Endothelial cell of umbilical vein (primary cell): ENCODE results near the gene PGF. TPM values are rescaled to one million over a fixed set of nuclear protein-coding genes. Genes with fewer than 3 reads are reported as not detected.

Experiments used
- Bru-seq: library from RNA; stranded (reverse); fragments of 400-500 nt; gene quantifications from one replicate; lab custom pipeline; 2021; lab: Mats Ljungman, UMichigan
- BruChase-seq, 2 experiments: library from RNA; stranded (reverse); fragments of 400-500 nt; gene quantifications; one replicate each; lab custom pipeline; 2021; lab: Mats Ljungman, UMichigan
- BruUV-seq: library from RNA; stranded (reverse); fragments of 400-500 nt; replicated peaks from 2 replicates; lab custom pipeline; 2021; lab: Mats Ljungman, UMichigan
- CTCF ChIA-PET: fragments of 300-600, 350-600 bp; sonication (Branson Sonifier 250); formaldehyde crosslinking; loops from one replicate; lab custom pipeline; 2021; ENCODE audit warnings: antibody characterized with exemption, inconsistent platforms; lab: Charles Lee
- POLR2A ChIA-PET: fragments of 300-600, 350-600 bp; sonication (Branson Sonifier 250); formaldehyde crosslinking; loops from one replicate; lab custom pipeline; 2021; ENCODE audit warnings: antibody characterized with exemption, inconsistent platforms; lab: Charles Lee
- DNase-seq: peaks from one replicate; pipeline ENCODE4 v3.0.0-alpha.2; 2011; ENCODE audit warnings: low read depth, low spot score
- FAIRE-seq: peaks from 2 replicates; lab custom pipeline; 2011; peaks lifted over from hg19 to GRCh38; lab: Jason Lieb, UNC
- H2AFZ ChIP-seq: 2 replicates; pipeline ENCODE4 v1.6.0; 2012; ENCODE audit warnings: low read depth, low read length, control low read depth, inconsistent platforms
- H3K27ac ChIP-seq: 2 replicates; pipeline ENCODE4 v1.5.1; 2011; ENCODE audit warnings: low read depth, mild to moderate bottlenecking, control low read depth, low read length, moderate library complexity; ENCODE audit not compliant: insufficient read depth
- H3K27me3 ChIP-seq, 2 experiments: 2 replicates each; pipeline versions ENCODE4 v1.6.0 to v1.6.1; 2011; ENCODE audit warnings: low read length in 2 of 2, mixed read lengths in 1 of 2; ENCODE audit not compliant: control insufficient read depth in 2 of 2, insufficient read depth in 2 of 2
- H3K36me3 ChIP-seq, 2 experiments: 2 replicates in 1 of 2; 3 replicates in 1 of 2; pipeline ENCODE4 v1.5.1; 2011; ENCODE audit warnings: low read length in 2 of 2, mild to moderate bottlenecking in 1 of 2, moderate library complexity in 1 of 2; ENCODE audit not compliant: control insufficient read depth in 2 of 2, insufficient read depth in 2 of 2; ENCODE audit errors: extremely low read depth in 1 of 2
- H3K4me1 ChIP-seq: 3 replicates; pipeline ENCODE4 v1.5.1; 2011; ENCODE audit warnings: mild to moderate bottlenecking, low read length; ENCODE audit not compliant: control insufficient read depth, insufficient read depth; ENCODE audit errors: extremely low read depth
- H3K4me2 ChIP-seq: 2 replicates; pipeline ENCODE4 v1.6.1; 2011; ENCODE audit warnings: low read length, control low read depth, mixed read lengths; ENCODE audit not compliant: insufficient read depth
- H3K4me3 ChIP-seq, 3 experiments: fragments of 200-600 bp in 1 of 3; sonication (generic), shearing (Covaris generic) in 1 of 3; replicated peaks in 1 of 3; 2 replicates each; pipeline ENCODE4 v1.5.1; 2011 to 2016; ENCODE audit warnings: control low read depth in 3 of 3, low read length in 3 of 3, mild to moderate bottlenecking in 2 of 3, inconsistent platforms in 1 of 3, low read depth in 1 of 3, moderate library complexity in 1 of 3; ENCODE audit not compliant: insufficient read depth in 1 of 3
- H3K79me2 ChIP-seq: 2 replicates; pipeline ENCODE4 v1.6.0; 2012; ENCODE audit warnings: low read length, inconsistent platforms; ENCODE audit not compliant: control insufficient read depth, insufficient read depth
- H3K9ac ChIP-seq: replicated peaks from 2 replicates; pipeline ENCODE3; 2011; ENCODE audit warnings: low read length, control low read depth; ENCODE audit not compliant: insufficient read depth; ENCODE audit errors: extremely low read depth
- H3K9me1 ChIP-seq: replicated peaks from 3 replicates; pipeline ENCODE4 v1.6.0; 2011; ENCODE audit warnings: mild to moderate bottlenecking, low read length; ENCODE audit not compliant: control insufficient read depth, insufficient read depth; ENCODE audit errors: extremely low read depth
- H3K9me3 ChIP-seq: replicated peaks from 2 replicates; pipeline ENCODE4 v1.5.1; 2012; ENCODE audit warnings: low read length, inconsistent platforms; ENCODE audit not compliant: control insufficient read depth, insufficient read depth
- H4K20me1 ChIP-seq: replicated peaks from 2 replicates; pipeline ENCODE3; 2011; ENCODE audit warnings: mild to moderate bottlenecking, low read length; ENCODE audit not compliant: control insufficient read depth, insufficient read depth; ENCODE audit errors: extremely low read depth
- CTCF ChIP-seq, 2 donors: IDR thresholded peaks; 1 replicate in 1 of 2; 2 replicates in 1 of 2; pipeline ENCODE4 v1.5.1; 2011; ENCODE audit warnings: low read length in 2 of 2, mild to moderate bottlenecking in 2 of 2, moderate library complexity in 2 of 2, control low read depth in 1 of 2, inconsistent platforms in 1 of 2, low read depth in 1 of 2; ENCODE audit not compliant: insufficient read depth in 1 of 2; ENCODE audit errors: extremely low read depth in 1 of 2
- EZH2 ChIP-seq: IDR thresholded peaks from 2 replicates; pipeline ENCODE4 v1.6.1; 2012; ENCODE audit warnings: borderline replicate concordance, low read depth, mild to moderate bottlenecking, moderate library complexity, low read length, inconsistent platforms; ENCODE audit not compliant: severe bottlenecking
- FOS ChIP-seq: IDR thresholded peaks from 2 replicates; pipeline ENCODE4 v1.6.1; 2011; ENCODE audit warnings: mild to moderate bottlenecking, low read length, moderate library complexity, borderline replicate concordance; ENCODE audit not compliant: insufficient read depth
- GATA2 ChIP-seq: IDR thresholded peaks from 2 replicates; pipeline ENCODE4 v1.7.0; 2011; ENCODE audit warnings: low read depth, mild to moderate bottlenecking, moderate library complexity, mixed read lengths, low read length; ENCODE audit not compliant: insufficient read length, insufficient read depth
- JUN ChIP-seq: IDR thresholded peaks from 2 replicates; pipeline ENCODE4 v1.6.1; 2011; ENCODE audit warnings: borderline replicate concordance, low read depth; ENCODE audit not compliant: insufficient read length, insufficient read depth
- MAX ChIP-seq: IDR thresholded peaks from 2 replicates; pipeline ENCODE4 v1.6.1; 2011; ENCODE audit not compliant: insufficient read depth, insufficient read length
- MYC ChIP-seq: IDR thresholded peaks from one replicate; pipeline ENCODE4 v1.6.1; 2011; ENCODE audit warnings: mild to moderate bottlenecking, low read depth, low read length
- POLR2A ChIP-seq: IDR thresholded peaks from 2 replicates; pipeline ENCODE4 v1.6.1; 2012; ENCODE audit warnings: low read depth, mild to moderate bottlenecking, control low read depth, low read length
- POLR2AphosphoS5 ChIP-seq: IDR thresholded peaks from 2 replicates; pipeline ENCODE4 v1.6.1; 2012; ENCODE audit warnings: low read depth, mild to moderate bottlenecking, control low read depth, low read length, moderate library complexity; ENCODE audit not compliant: insufficient read depth
- dilution Hi-C: fragments of 300-500 bp; cut with MboI; formaldehyde crosslinking; loops from one replicate; pipeline ENCODE4 v1.15.0; 2019; ENCODE audit warnings: low sequenced_read_pairs; ENCODE audit not compliant: extremely low pct_ligation_motif_present
- intact Hi-C: fragments of 100-400 bp; cut with micrococcal nuclease; formaldehyde crosslinking; loops from one replicate; pipeline ENCODE4 v1.10.0; 2022
- long read RNA-seq: library from polyadenylated mRNA; stranded (forward); transcript quantifications from one replicate; pipeline ENCODE4 v2.0.0, GENCODE V29; 2021
- polyA minus RNA-seq, 3 experiments: library from RNA; depleted of rRNA, polyadenylated mRNA; stranded (reverse); fragments of >200 nt; gene quantifications; 1 replicate in 1 of 3; 2 replicates in 2 of 3; pipeline ENCODE4 v1.2.3, GENCODE V29; 2011
- polyA plus RNA-seq, 4 experiments: library from polyadenylated mRNA; depleted of rRNA in 3 of 4; stranded (reverse) in 3 of 4; unstranded in 1 of 4; fragments of >200 nt; gene quantifications; 2 replicates each; pipeline versions ENCODE4 v1.2.1 to v1.2.3, GENCODE V29; 2011 to 2012; ENCODE audit warnings: missing spikeins in 1 of 4
- total RNA-seq: library from RNA; stranded (reverse); gene quantifications from 2 replicates; pipeline ENCODE4 v1.2.3, GENCODE V29; 2021

The PGF gene
- total RNA-seq: 206 and 254 TPM in 2 replicates
- polyA plus RNA-seq: 89.0 and 102 TPM in 2 replicates
- polyA plus RNA-seq (2011; cell fraction: cytosol; rRNA removed): 47.5 and 62.9 TPM in 2 replicates
- polyA plus RNA-seq (2011; cell fraction: nucleus; rRNA removed): 103 TPM in 2 replicates
- polyA plus RNA-seq (2012): 68.6 and 97.1 TPM in 2 replicates
- polyA minus RNA-seq: 49.2 and 69.1 TPM in 2 replicates
- not detected for polyA minus RNA-seq (2011; cell fraction: cytosol; rRNA and poly(A)+ RNA removed)
- polyA minus RNA-seq (2011; cell fraction: nucleus; rRNA and poly(A)+ RNA removed): 84.1 and 105 TPM in 2 replicates
- Bru-seq, nascent RNA: percentile 93 among the genes with signal in this experiment
- BruChase-seq, experiment 1, labeled RNA remaining after a 6-hour chase: percentile 95 among the genes with signal in this experiment
- BruChase-seq, experiment 2, labeled RNA remaining after a 2-hour chase: percentile 96 among the genes with signal in this experiment
- long read RNA-seq, transcript PGF-201 (7 exons, 1,693 nt): minor isoform, 31 of 1,564 reads
- long read RNA-seq, transcript PGF-203 (6 exons, 1,699 nt): major isoform, 757 of 1,564 reads
- long read RNA-seq, transcript PGF-206 (7 exons, 1,927 nt): minor isoform, 616 of 1,564 reads
- long read RNA-seq, partial matches to known transcripts: 42 of 1,564 reads
- long read RNA-seq, other reads (novel, unspliced or antisense): 116 of 1,564 reads

GRCh38 chr14:74955229-74956026, at the start of gene PGF:
Gene PGF, minus strand, starts transcription at chr14:74955597. Its CDS starts 355 bp downstream, at chr14:74955242.
- Histone ChIP-seq H3K4me3 (peak within 1 kb of the TSS; percentile 83 to 94 (median 84)), H3K9ac (peak within 1 kb of the TSS; percentile 86), H3K4me1 (peaks cover 42% of the 10 kb centered on the region), H3K9me3 (no peaks in the 10 kb centered on the region), H3K27ac (peak within 1 kb of the TSS; percentile 71), H2AFZ (peak within 1 kb of the TSS; percentile 78), H3K79me2 (peaks cover 50% of the 10 kb centered on the region), H4K20me1 (no peaks in the 10 kb centered on the region), H3K9me1 (no peaks in the 10 kb centered on the region), H3K36me3 (peaks cover 6 to 12% of the 10 kb centered on the region in 2 experiments), H3K27me3 (no peaks in the 10 kb centered on the region), H3K4me2 (peak within 1 kb of the TSS; percentile 83)
- DNase-seq: peak; percentile 72
- CTCF ChIA-PET: interaction anchor here (0.7 to 2.5 kb wide), 15 partner anchors 9 to 133 kb away, joined by 3 to 14 read pairs (median 5); partner anchors contain the start of gene RPS6KL1
- TF ChIP-seq FOS: no peak
- peak; percentile 99 for TF ChIP-seq POLR2A
- no peak for TF ChIP-seq EZH2
- no peak for TF ChIP-seq MAX
- TF ChIP-seq POLR2AphosphoS5: peak; percentile 99
- TF ChIP-seq GATA2: no peak
- peak in 1 of 2 donors; percentile 1 for TF ChIP-seq CTCF (IDR thresholded peaks at IDR 0.05; ENCODE audit: extremely low read depth in 1 of 2, insufficient read depth in 1 of 2, low read depth in 1 of 2, low read length in 2 of 2)
- no peak for TF ChIP-seq JUN
- no peak for TF ChIP-seq MYC
- BruUV-seq: TSS peak; percentile 69
- intact Hi-C loops (loop anchor here (1.0 to 2.0 kb wide), 7 partner anchors 10 to 113 kb away; partner anchors contain the start of genes EIF2B2 and ZC2HC1C), dilution Hi-C loops (no loop called here)
- peak; percentile 89 for FAIRE-seq
- POLR2A ChIA-PET: interaction anchor here (0.6 to 2.6 kb wide), 19 partner anchors 9 to 331 kb away, joined by 3 to 20 read pairs (median 5); partner anchors contain the start of genes ACYP1, EIF2B2, RPS6KL1 and ZC2HC1C
